Breast epithelium (tissue), 3 donors: ENCODE results near the gene ETFA.

ENCODE experiments used
- CTCF ChIP-seq, 3 donors: fragments of 450-650 bp; IDR thresholded peaks; one replicate each; pipeline ENCODE4 v1.5.1; 2016 to 2017; ENCODE audit warnings: antibody characterized with exemption in 3 of 3, mild to moderate bottlenecking in 3 of 3, moderate library complexity in 3 of 3
- POLR2A ChIP-seq: fragments of 450-650 bp; IDR thresholded peaks from one replicate; pipeline ENCODE4 v1.6.1; 2016; ENCODE audit warnings: antibody characterized with exemption, mild to moderate bottlenecking, moderate library complexity
- POLR2AphosphoS5 ChIP-seq, 3 donors: sonication (generic); formaldehyde crosslinking; IDR thresholded peaks; one replicate each; pipeline ENCODE4 v1.6.1; 2017; ENCODE audit warnings: antibody characterized with exemption in 3 of 3

- TF ChIP-seq CTCF (IDR thresholded peaks at IDR 0.05), result no peak
- TF ChIP-seq POLR2A, result no peak
- no peak for TF ChIP-seq POLR2AphosphoS5 (IDR thresholded peaks at IDR 0.05)
Measured at GRCh38 chr15:76327191-76328105, 16.2 kb upstream of the ETFA start.
